Measurements from ENCODE around the gene FAM120B. TPM values are rescaled to one million over a fixed set of nuclear protein-coding genes. Genes with fewer than 3 reads are reported as not detected.

FAM120B gene
- total RNA-seq, 1 donor: 20.4 TPM

DNA sequence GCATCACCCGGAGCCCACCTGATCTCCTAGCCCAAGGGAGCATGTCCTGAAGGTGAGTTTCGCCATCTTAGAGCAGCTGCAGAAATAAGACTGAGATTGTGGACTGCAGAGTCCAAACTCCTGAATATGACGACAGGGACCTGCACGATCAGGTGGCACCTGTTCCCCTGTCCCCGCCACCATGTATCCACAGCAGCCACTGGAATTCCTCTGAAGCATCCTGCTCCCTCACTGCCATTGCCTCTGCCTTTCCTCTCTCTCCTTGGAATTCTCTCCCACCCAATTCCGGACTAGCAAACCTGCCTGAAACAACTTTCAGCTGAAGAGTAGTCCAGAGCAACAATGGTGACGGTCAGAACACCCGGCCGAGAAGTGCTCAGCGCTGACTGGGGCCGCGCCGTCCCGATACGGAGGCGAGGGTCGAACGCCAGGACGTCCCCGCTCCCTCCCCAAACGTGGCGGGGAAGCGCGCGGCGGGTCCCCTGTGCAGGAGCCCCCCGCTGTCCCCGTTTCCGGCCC, 694 bp upstream of the FAM120B start:
- no peak for DNase-seq (ENCODE audit: low read depth)
- TF ChIP-seq, protein P1, sequence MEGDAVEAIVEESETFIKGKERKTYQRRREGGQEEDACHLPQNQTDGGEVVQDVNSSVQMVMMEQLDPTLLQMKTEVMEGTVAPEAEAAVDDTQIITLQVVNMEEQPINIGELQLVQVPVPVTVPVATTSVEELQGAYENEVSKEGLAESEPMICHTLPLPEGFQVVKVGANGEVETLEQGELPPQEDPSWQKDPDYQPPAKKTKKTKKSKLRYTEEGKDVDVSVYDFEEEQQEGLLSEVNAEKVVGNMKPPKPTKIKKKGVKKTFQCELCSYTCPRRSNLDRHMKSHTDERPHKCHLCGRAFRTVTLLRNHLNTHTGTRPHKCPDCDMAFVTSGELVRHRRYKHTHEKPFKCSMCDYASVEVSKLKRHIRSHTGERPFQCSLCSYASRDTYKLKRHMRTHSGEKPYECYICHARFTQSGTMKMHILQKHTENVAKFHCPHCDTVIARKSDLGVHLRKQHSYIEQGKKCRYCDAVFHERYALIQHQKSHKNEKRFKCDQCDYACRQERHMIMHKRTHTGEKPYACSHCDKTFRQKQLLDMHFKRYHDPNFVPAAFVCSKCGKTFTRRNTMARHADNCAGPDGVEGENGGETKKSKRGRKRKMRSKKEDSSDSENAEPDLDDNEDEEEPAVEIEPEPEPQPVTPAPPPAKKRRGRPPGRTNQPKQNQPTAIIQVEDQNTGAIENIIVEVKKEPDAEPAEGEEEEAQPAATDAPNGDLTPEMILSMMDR (IDR thresholded peaks at IDR 0.05; ENCODE audit: insufficient read depth, low read length): no peak

DNA sequence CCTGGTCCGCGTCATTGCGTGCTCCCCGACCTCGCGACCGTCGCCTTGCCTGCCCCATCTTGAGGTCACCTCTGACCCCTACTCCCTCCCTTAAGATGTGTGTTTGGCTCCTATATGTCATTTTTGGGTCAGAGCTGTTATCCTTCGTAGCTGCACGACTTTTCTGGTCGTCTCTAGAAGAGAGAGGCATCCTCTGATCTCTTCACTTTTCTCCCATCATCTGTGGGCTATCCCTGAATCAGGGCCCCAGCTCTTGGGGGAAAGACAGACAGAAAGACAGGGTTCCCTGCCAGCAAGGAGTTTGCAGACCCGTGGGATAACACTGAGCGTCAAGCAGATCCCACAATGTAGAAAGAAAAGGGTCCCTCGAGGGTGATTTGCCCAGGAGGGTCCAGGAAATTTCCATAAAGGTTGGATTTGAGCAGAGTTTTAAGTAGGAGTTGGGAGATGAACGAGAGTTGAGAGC, 555 bp downstream of the FAM120B start:
- TF ChIP-seq, protein P1 (IDR thresholded peaks at IDR 0.05; ENCODE audit: insufficient read depth, low read length): no peak
- peak overlapping the region; percentile 97 for H3K4me3 ChIP-seq (ENCODE audit: low read depth, low read length)

More for the DNA sequence above, 694 bp upstream of the FAM120B start:
- peak overlapping the region; percentile 97 for H3K4me3 ChIP-seq (ENCODE audit: low read depth, low read length)

GRCh38 chr6:170308761-170309160, 2.2 kb downstream of the FAM120B start:
- H3K4me3 ChIP-seq (ENCODE audit: low read depth, low read length): no peak overlapping the region
- no peak for DNase-seq (ENCODE audit: low read depth)
- TF ChIP-seq, protein P1 (IDR thresholded peaks at IDR 0.05; ENCODE audit: insufficient read depth, low read length): no peak

More for the DNA sequence above, 555 bp downstream of the FAM120B start:
- DNase-seq (ENCODE audit: low read depth): no peak

DNA sequence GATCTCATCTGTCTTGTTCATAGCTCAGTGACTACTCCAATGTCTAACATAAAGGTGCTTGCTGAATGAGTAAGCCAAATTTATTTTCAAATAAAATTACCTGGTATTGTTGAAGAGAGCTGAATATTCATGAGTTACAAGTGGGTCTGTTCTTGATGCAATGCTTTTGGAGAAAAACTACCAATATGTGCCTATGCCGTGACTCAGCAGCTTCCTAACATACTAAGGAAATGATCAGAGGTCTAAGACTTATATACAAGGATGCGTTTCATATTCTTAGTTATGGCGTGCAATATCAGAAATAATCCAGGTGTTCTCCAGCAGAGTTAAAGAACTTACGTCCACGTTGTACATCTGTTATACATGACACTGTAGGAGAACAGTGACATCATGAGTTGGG, 5.1 kb downstream of the FAM120B start:
- TF ChIP-seq, protein P1 (IDR thresholded peaks at IDR 0.05; ENCODE audit: insufficient read depth, low read length): no peak
- no peak for DNase-seq (ENCODE audit: low read depth)
- H3K4me3 ChIP-seq (ENCODE audit: low read depth, low read length): no peak overlapping the region

DNA sequence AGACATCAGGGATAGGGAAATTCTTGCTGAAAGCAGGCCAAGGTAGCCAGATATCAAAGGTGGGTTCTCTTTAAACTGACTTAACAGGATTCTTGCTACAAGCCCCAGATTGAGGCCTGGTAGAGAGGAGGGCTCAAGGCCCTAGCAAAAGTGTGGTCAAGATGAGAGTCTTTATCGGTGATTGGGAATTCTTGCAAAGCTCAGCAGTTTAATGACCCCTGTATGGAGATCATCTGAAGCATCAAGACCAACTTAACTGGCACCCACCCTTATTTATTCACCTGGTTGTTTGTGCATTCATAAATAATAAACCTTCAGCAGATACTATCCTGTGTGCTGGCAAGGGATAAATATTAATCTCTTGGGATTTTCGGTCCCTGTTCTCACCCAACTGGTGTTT, 6.3 kb downstream of the FAM120B start:
- no peak for DNase-seq (ENCODE audit: low read depth)
- H3K4me3 ChIP-seq (ENCODE audit: low read depth, low read length): no peak overlapping the region
- TF ChIP-seq, protein P1 (IDR thresholded peaks at IDR 0.05; ENCODE audit: insufficient read depth, low read length): no peak

- TF ChIP-seq, protein P1 (IDR thresholded peaks at IDR 0.05; ENCODE audit: insufficient read depth, low read length): no peak
- H3K4me3 ChIP-seq (ENCODE audit: low read depth, low read length): no peak overlapping the region
- DNase-seq (ENCODE audit: low read depth): no peak
Measured at GRCh38 chr6:170313716-170314295, 7.2 kb downstream of the FAM120B start.

Measured in fibroblast of the aortic adventitia (primary cell).